Subcutaneous adipose tissue (tissue), 4 donors: ENCODE measurements around the gene RFWD3. TPM values are rescaled to one million over a fixed set of nuclear protein-coding genes. Genes with fewer than 3 reads are reported as not detected.

Experiments used
- CTCF ChIP-seq: fragments of 450-650 bp; IDR thresholded peaks from one replicate; pipeline ENCODE4 v1.5.1; 2016; ENCODE audit warnings: low read depth, mild to moderate bottlenecking, control low read depth, antibody characterized with exemption, moderate library complexity
- total RNA-seq, 4 donors: library from RNA; depleted of rRNA; stranded (reverse); fragments of >200 nt; gene quantifications; one replicate each; pipeline ENCODE4 v1.1.0, GENCODE V29; 2016

Gene RFWD3
- total RNA-seq, 4 donors from 2014 or later, result 10.8 to 23.5 (median 14.1) TPM

DNA sequence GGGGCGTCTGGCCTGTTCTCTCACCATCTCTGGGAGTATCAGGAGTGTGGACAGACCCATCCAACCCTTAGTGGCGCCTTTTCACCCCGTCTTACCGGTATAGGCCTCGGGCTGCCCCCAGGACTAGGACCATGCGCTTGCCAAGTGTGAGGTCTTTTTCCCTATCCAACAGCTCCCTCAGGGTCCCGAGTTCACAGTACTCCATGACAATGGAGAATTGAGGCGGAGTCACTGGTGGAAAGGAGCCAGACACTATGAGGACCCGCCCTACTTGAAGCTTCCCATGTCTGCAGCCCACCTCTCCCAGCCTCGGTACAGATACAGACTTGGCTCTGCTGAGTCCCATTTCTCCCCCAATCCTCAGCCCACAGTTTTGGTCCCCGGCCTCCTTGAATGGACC is 15.9 kb upstream of the RFWD3 start:
- TF ChIP-seq CTCF, result no peak

- TF ChIP-seq CTCF, result no peak
Observed at GRCh38 chr16:74680681-74681080, 14.0 kb upstream of the RFWD3 start.

GRCh38 chr16:74679983-74680382 is 13.3 kb upstream of the RFWD3 start:
- no peak for TF ChIP-seq CTCF

DNA sequence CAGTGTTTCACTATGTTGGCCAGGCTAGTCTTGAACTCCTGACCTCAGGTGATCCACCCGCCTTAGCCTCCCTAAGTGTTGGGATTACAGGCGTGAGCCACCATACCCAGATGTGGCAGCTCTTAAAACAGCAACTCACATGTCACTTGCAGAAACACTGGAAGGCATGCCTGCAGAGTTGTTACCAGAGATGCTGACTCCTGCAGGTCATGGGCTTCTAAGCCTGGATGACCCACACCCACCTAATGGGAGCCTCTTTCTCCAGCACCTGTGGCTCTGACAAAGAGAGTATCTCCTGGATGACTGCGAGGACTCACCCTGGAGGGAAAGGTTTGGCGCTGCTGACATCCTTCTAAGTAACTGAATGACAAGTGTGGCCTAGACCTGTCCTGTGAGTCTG is 11.2 kb upstream of the RFWD3 start:
- no peak for TF ChIP-seq CTCF

DNA sequence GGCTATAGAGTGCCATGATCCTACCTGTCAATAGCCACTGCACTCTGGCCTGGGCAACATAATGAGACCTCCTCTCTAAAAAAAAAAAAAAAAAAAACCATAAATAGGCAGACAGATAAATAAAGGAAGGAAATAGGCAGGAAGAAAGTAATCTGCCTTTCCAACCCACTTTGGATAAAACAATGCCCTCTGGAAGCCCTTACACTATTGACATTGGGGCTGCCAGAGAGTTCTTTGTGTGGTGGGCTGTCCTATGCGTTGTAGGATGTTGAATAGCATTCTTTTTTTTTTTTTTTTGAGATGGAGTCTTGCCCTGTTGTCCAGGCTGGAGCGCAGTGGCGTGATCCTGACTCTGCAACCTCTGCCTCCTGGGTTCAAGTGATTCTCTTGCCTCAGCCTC is 7.2 kb upstream of the RFWD3 start:
- TF ChIP-seq CTCF, result no peak

DNA sequence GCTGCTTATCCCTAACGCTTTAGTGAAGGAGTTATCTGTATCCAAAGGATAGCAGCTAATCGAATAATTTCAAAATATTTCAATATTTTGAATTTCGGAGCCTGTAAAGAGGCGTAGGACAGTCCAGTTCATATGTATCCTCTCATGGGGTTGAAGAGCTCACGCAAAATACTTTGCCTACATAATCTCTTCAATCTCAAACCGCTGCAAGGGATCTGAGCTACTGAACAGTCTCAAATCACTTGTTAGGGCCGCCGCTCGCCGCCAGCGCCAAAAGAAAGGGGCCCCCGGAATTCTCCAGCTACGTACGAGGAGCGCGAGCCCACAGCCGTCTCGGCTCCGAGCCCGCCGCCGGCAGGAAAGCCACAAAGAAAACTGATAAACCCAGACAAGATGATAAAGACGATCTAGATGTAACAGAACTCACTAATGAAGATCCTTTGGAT is 601 bp upstream of the RFWD3 start:
- no peak for TF ChIP-seq CTCF

DNA sequence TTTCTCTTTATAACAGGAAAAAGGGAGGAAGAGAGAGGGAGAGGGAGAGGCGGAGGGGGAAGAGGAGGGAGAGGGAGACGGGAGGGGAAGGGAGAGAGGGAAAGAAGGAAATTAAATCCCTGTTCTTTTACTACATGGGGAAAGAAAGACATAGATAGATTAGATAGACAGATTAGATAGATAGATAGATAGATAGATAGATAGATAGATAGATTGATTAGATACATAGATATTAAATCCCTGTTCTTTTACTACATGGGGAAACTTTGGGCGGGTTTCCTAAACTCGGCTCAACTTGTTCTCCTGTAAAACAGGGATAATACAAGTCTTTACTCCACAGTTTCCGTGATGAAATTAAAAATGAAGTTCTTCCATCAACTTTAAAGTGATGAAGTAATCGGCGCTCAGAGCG is 661 bp downstream of the RFWD3 start:
- TF ChIP-seq CTCF, result no peak
